ENCODE data around the gene PRX. TPM values are rescaled to one million over a fixed set of nuclear protein-coding genes. Genes with fewer than 3 reads are reported as not detected.

The PRX gene
- total and polyA plus RNA-seq, 9 of the 15 experiments (the other 6 are each of a cell fraction or from before 2014, with no cell fraction given) = 0.65 to 3.5 (median 1.7) TPM; not detected in 2

- Histone ChIP-seq H3K4me1 (replicated peaks in 1 of 2; ENCODE audit: control insufficient read depth in 2 of 2, insufficient read depth in 2 of 2, low read length in 2 of 2) (peaks cover 6 to 12% of the 10 kb centered on the region in 2 experiments; a peak in 4 of 5 replicates), H3K9ac (ENCODE audit: insufficient read depth in 1 of 2, low read depth in 2 of 2, low read length in 2 of 2) (peak overlapping the region in 1 of 2 experiments; percentile 21; a peak in 1 of 4 replicates), H3K27ac (ENCODE audit: extremely low read depth, low read depth, low read length) (no peak overlapping the region), H3K36me3 (ENCODE audit: control insufficient read depth, insufficient read depth, low read length) (no peaks in the 10 kb centered on the region; the same call in 2 of the 3 replicates), H3K79me2 (ENCODE audit: control insufficient read depth, insufficient read depth, low read length) (peaks cover 4% of the 10 kb centered on the region; the same call in 1 of the 3 replicates), H3K9me1 (ENCODE audit: control insufficient read depth, insufficient read depth, low read length) (no peaks in the 10 kb centered on the region), H3K4me2 (ENCODE audit: insufficient read depth, low read length) (no peak overlapping the region), H3K27me3 (ENCODE audit: control insufficient read depth in 2 of 2, insufficient read depth in 2 of 2, low read length in 2 of 2) (no peaks in the 10 kb centered on the region), H2AFZ (ENCODE audit: low read depth, low read length) (no peak overlapping the region), H3K9me3 (replicated peaks; ENCODE audit: control insufficient read depth, insufficient read depth, low read depth, low read length) (no peaks in the 10 kb centered on the region), H3K4me3 (no peak overlapping the region), H4K20me1 (replicated peaks; ENCODE audit: control insufficient read depth, insufficient read depth, low read length) (peaks cover 7% of the 10 kb centered on the region; the same call in 1 of the 2 replicates)
- DNase-seq (ENCODE audit: extremely low read depth in 1 of 4, low spot score in 3 of 4) = no peak
- BruUV-seq (replicated peaks) = no TSS peak
- intact Hi-C loops (cut with micrococcal nuclease) = no loop called here
- POLR2A ChIA-PET = no interaction called here
- WGBS (ENCODE audit: insufficient coverage, low coverage, missing lambda C conversion rate) = 61% methylated on average over 3 of the region's 3 CpGs
- FAIRE-seq = peak; percentile 56
- in situ Hi-C loops (cut with MboI) = no loop called here
- ATAC-seq = no peak
- CTCF ChIA-PET (ENCODE audit: low intra/inter-chr PET ratio) = no interaction called here
- TF ChIP-seq TEAD4 (IDR thresholded peaks at IDR 0.05; ENCODE audit: low read length) (no peak), TEAD4 (CRISPR knock-in tag; IDR thresholded peaks at IDR 0.05; ENCODE audit: borderline replicate concordance) (no peak), SMARCE1 (IDR thresholded peaks at IDR 0.05) (no peak), RBM34 (IDR thresholded peaks at IDR 0.05; ENCODE audit: borderline replicate concordance, insufficient read depth, low read length) (no peak), ZHX1 (conservative IDR thresholded peaks at IDR 0.05; ENCODE audit: low read length) (no peak), CBFA2T3 (IDR thresholded peaks at IDR 0.05) (no peak), SAP30 (IDR thresholded peaks at IDR 0.05; ENCODE audit: borderline replicate concordance, insufficient read depth, low read depth, low read length, poor library complexity, severe bottlenecking) (no peak), TAF1 (IDR thresholded peaks at IDR 0.05; ENCODE audit: control insufficient read depth, extremely low read depth, insufficient read depth, low read length, severe bottlenecking) (no peak), NR0B1 (IDR thresholded peaks at IDR 0.05; ENCODE audit: partially characterized antibody) (no peak), RFX1 (IDR thresholded peaks at IDR 0.05) (no peak), CGGBP1 (CRISPR knock-in tag; IDR thresholded peaks at IDR 0.05) (no peak), FOXO4 (CRISPR knock-in tag; IDR thresholded peaks at IDR 0.05) (no peak), ZFP30 (CRISPR knock-in tag; IDR thresholded peaks at IDR 0.05; ENCODE audit: borderline replicate concordance) (no peak)
Measured at GRCh38 chr19:40357640-40358039, 55.5 kb downstream of the PRX start.
